Ectodermal cell (in vitro differentiated cells): ENCODE data around the gene TRIL.

Experiments used
- H3K27ac ChIP-seq: 2 replicates; pipeline ENCODE4 v1.7.0; 2013; ENCODE audit warnings: mild to moderate bottlenecking, low read depth, low read length; ENCODE audit not compliant: insufficient read depth, poor library complexity, severe bottlenecking
- H3K27me3 ChIP-seq: 2 replicates; pipeline ENCODE4 v1.7.0; 2013; ENCODE audit warnings: mild to moderate bottlenecking, low read length; ENCODE audit not compliant: insufficient read depth, control insufficient read depth, poor library complexity, severe bottlenecking
- H3K36me3 ChIP-seq: one replicate; pipeline ENCODE4 v1.7.0; 2013; ENCODE audit warnings: low read length; ENCODE audit not compliant: control insufficient read depth, insufficient read depth
- H3K4me1 ChIP-seq: one replicate; pipeline ENCODE4 v1.7.0; 2013; ENCODE audit warnings: low read length; ENCODE audit not compliant: control insufficient read depth, insufficient read depth
- H3K4me3 ChIP-seq: 2 replicates; pipeline ENCODE4 v1.7.0; 2013; ENCODE audit warnings: low read depth, low read length, control low read depth; ENCODE audit not compliant: insufficient read depth
- H3K9me3 ChIP-seq: 2 replicates; pipeline ENCODE4 v1.7.0; 2013; ENCODE audit warnings: mild to moderate bottlenecking, low read length, moderate library complexity; ENCODE audit not compliant: control insufficient read depth
- WGBS, 2 experiments: methylation state at CpG; one replicate each; pipeline ENCODE4 v1.1.7; 2013; ENCODE audit warnings: missing lambda C conversion rate in 2 of 2; 5-methylcytosine and 5-hydroxymethylcytosine counted together

TRIL gene

DNA sequence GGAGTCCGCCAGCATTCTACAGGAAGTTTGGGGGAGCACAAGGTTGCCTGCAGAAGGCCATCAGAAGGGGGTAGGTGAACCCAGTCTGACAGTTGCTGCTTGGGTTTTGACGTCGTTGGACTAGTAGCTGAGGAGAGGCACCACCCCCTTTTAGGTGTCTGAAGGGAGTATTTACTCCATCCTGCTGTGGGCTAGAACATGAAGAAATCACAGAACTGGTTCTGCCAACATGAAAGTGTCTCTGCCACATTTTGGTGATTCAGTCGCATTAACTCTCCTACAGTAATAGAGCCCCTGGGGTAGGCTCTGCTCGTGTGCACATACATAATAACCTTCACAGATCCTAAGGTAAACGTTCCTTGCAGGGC lies 834 bp upstream of the TRIL start:
- 45 to 51% methylated on average over 6 of the region's 6 CpGs for WGBS, 2 experiments
- Histone ChIP-seq H3K36me3 (no peaks in the 10 kb centered on the region), H3K27me3 (peaks cover 40% of the 10 kb centered on the region), H3K4me1 (peaks cover 15% of the 10 kb centered on the region), H3K27ac (no peak overlapping the region), H3K4me3 (peak overlapping the region; percentile 52), H3K9me3 (no peaks in the 10 kb centered on the region)

GRCh38 chr7:28957751-28958234 lies 337 bp downstream of the TRIL start:
- peaks cover 40% of the 10 kb centered on the region for H3K27me3 ChIP-seq
- WGBS, 2 experiments: 2 to 3% methylated on average over 47 of the region's 47 CpGs
- peak overlapping the region; percentile 22 for H3K27ac ChIP-seq

DNA sequence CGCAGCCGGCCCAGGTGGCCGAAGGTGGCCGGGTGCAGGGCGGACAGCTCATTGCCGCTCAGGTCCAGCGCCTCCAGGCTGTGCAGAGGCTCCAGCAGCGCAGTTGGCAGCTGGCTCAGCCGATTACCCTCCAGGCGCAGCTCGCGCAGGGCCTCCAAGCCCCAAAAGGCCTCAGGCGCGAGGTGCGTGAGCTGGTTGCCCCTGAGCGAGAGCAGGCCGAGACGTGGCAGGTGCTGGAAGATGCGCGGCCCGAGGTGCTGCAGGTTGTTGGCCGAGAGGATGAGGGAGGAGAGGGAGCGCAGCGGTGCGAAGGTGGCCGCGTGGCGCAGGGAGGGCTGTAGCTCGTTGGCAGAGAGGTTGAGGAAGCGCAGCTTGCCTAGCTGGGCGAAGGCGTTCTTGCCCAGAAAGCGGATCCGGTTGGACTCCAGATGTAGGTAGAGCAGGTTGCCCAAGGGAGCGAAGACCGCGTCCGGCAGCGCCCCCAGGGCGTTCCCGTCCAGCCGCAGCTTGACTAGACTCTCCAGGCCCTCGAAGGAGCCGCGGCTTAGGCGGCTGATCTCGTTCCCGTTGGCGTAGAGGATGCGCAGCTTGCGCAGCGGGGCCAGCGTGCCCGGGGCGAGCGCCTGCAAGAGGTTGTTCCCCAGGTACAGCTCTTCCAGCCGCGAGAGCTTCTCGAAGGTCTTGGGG lies 923 bp downstream of the TRIL start:
- Histone ChIP-seq H3K4me1 (peaks cover 16% of the 10 kb centered on the region), H3K4me3 (peak overlapping the region; percentile 52), H3K27me3 (peaks cover 40% of the 10 kb centered on the region), H3K27ac (no peak overlapping the region), H3K9me3 (no peaks in the 10 kb centered on the region), H3K36me3 (no peaks in the 10 kb centered on the region)
- 4% methylated on average over 59 of the region's 59 CpGs for WGBS, 2 experiments

More at GRCh38 chr7:28957751-28958234, 337 bp downstream of the TRIL start:
- Histone ChIP-seq H3K4me3 (peak overlapping the region; percentile 52), H3K4me1 (peaks cover 19% of the 10 kb centered on the region), H3K36me3 (no peaks in the 10 kb centered on the region), H3K9me3 (no peaks in the 10 kb centered on the region)

DNA sequence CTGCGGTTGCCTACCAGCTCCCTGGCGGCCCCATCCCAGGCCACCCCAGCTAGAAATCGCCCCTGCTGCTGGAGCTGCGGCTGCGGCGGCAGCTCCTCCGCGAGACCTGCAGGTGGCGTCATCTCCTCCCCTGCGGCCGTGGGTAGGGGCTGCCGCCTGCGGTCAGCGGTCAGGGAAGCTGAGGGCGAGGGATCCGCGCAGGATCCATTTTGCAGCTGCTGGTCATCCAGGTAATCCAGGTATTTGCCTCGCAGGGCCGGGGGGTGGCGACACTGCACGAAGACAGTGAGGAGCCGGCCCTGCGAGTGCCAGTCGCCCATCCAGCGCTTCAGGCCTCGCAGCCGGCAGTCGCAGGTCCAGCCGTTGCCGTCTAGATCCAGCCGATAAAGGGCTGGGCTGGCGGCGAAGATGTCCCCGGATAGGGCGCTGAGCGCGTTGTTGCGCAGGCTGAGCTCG lies 1.5 kb downstream of the TRIL start:
- Histone ChIP-seq H3K27ac (no peak overlapping the region), H3K4me1 (peaks cover 11% of the 10 kb centered on the region), H3K4me3 (peak overlapping the region; percentile 52), H3K36me3 (no peaks in the 10 kb centered on the region), H3K9me3 (no peaks in the 10 kb centered on the region), H3K27me3 (peaks cover 40% of the 10 kb centered on the region)
- 1% methylated on average over 39 of the region's 39 CpGs for WGBS, 2 experiments

DNA sequence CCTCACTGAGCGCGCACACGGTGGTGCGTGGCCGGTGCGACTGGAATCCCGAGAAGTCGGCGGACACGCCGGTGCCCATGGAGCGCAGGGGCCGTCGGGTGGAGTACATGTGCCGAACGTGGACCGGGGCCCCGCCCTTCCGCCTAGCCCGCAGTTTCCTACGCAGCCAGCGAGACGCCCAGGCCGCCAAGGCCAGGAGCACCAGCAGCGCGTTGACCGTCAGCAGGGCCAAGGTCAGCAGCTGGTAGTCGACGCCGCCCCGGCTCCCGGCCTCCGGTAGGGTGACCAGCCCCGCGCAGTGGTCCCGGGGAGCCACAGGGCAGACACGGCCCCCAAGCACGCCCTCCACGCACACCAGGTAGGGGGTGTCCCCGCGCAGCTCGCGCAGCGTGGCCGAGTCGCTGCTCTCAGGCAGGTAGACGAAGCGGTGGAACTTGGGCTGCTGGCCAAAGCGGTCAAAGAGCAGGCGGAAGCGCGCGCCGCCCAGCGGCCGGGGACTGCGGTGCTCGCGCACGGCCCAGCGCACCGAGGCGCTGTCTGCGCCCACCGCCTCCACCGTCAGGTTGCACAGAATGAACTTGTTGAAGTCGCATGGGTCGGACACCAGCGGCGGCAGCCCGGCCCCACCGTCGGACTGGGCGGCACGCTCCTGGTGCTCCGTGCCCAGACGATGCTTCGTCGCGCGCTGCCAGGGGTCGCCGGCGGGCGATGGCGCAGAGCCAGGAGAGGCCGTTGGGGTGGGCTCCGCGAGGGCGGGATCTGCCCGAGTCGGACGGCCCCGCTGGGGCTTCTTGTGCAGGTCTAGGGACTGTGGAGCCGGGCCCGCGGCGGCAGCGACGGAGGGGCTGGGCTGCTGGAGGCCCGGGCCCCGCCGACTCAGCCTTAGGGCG lies 2.2 kb downstream of the TRIL start:
- H3K4me1 ChIP-seq: peaks cover 11% of the 10 kb centered on the region
- H3K27me3 ChIP-seq: peaks cover 40% of the 10 kb centered on the region
- H3K9me3 ChIP-seq: no peaks in the 10 kb centered on the region
- H3K27ac ChIP-seq: no peak overlapping the region
- no peaks in the 10 kb centered on the region for H3K36me3 ChIP-seq
- 33% methylated on average over 104 of the region's 104 CpGs for WGBS, 2 experiments
- peak overlapping the region; percentile 52 for H3K4me3 ChIP-seq

DNA sequence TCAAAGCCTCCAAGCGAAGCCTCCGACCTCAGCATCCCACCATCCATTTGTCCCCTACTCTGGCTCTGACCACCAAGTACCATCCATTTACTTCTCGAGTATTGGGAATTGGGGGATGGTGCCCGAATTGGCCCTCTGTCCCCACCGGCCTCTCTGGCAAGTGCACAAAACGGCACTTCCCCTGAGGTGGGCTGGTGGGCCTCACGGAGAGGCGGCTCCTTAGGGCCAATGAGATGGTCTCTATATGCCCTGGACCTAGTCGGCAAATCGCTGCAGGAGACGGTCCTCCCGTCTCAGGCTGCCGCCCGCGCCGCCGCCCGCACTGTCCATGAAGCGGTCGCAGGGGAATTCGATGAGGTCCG lies 2.8 kb downstream of the TRIL start:
- H3K4me1 ChIP-seq: peaks cover 11% of the 10 kb centered on the region
- no peak overlapping the region for H3K4me3 ChIP-seq
- 91 to 95% methylated on average over 22 of the region's 22 CpGs for WGBS, 2 experiments
- H3K27me3 ChIP-seq: peaks cover 40% of the 10 kb centered on the region
- H3K27ac ChIP-seq: no peak overlapping the region
- H3K36me3 ChIP-seq: no peaks in the 10 kb centered on the region
- no peaks in the 10 kb centered on the region for H3K9me3 ChIP-seq

DNA sequence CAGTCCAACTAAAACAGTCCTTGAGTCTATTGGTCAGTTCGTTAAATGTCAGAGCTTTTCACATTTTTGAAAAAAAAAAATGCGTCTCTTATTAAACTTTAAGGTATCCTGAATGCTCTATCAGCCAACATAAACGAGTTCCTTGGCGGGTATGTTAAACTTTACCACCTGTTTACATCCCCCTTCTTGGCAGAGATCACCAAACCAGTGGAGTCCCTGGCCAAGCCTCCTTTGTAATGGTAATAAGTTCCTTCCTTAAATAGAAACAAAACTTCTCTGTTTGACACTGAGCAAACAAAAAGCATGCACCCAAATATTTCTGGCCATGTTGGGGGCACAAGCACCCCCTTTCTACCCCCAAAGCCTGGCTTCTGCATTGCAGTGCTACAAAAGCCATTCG lies 3.2 kb downstream of the TRIL start:
- Histone ChIP-seq H3K36me3 (no peaks in the 10 kb centered on the region), H3K9me3 (no peaks in the 10 kb centered on the region), H3K27ac (no peak overlapping the region), H3K4me3 (no peak overlapping the region), H3K27me3 (peaks cover 40% of the 10 kb centered on the region), H3K4me1 (peaks cover 11% of the 10 kb centered on the region)
- WGBS, 2 experiments: 79 to 80% methylated on average over 5 of the region's 5 CpGs

GRCh38 chr7:28954471-28954870 lies 3.7 kb downstream of the TRIL start:
- H3K4me1 ChIP-seq: peaks cover 11% of the 10 kb centered on the region
- peaks cover 39% of the 10 kb centered on the region for H3K27me3 ChIP-seq
- no peaks in the 10 kb centered on the region for H3K36me3 ChIP-seq
- H3K27ac ChIP-seq: no peak overlapping the region
- H3K9me3 ChIP-seq: no peaks in the 10 kb centered on the region
- H3K4me3 ChIP-seq: no peak overlapping the region

DNA sequence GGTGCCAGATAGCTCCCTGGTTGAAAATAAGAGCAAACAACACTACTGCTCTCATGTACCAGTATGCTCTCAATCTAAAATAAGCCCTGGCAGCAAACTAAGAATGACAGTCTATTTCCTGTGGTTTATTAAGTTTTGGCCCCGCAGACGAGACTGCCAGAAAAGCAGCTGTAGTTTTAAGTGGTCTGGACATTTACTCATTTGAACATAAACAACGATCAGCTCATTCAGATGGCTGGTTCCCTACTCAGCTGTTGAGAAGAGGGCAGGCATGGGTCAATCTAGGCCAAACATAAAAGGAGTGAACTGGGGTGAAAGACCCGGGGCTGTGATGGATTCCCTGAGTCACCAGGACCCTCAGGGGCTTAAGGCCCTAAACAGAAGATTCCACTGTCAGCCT lies 4.5 kb downstream of the TRIL start:
- H3K27me3 ChIP-seq: peaks cover 31% of the 10 kb centered on the region
- no peaks in the 10 kb centered on the region for H3K9me3 ChIP-seq
- H3K27ac ChIP-seq: no peak overlapping the region
- H3K4me3 ChIP-seq: no peak overlapping the region
- no peaks in the 10 kb centered on the region for H3K36me3 ChIP-seq
- WGBS, 2 experiments: 80 to 82% methylated on average over 4 of the region's 4 CpGs
- H3K4me1 ChIP-seq: peaks cover 7% of the 10 kb centered on the region

DNA sequence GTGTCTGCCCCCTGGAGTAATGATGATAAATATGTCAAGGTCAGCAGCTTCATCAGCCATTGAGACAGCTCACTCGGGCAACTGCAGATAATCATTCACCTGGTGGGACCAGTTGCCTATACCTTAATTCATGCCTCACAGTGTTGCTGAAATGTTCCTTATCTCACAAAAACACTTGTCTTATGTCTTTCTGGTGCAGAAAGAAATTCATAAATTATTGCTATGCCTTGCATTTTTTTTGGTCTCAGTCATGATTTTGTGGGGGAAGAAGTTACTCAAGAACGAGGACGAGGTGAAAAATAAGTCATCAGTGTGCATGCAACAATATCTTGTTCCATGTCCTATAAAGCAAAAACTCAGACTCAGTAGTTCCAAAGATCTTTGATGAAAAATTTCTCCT lies 16.0 kb downstream of the TRIL start:
- Histone ChIP-seq H3K4me1 (peaks cover 6% of the 10 kb centered on the region), H3K9me3 (no peaks in the 10 kb centered on the region), H3K27ac (no peak overlapping the region), H3K27me3 (no peaks in the 10 kb centered on the region), H3K36me3 (no peaks in the 10 kb centered on the region), H3K4me3 (no peak overlapping the region)
- 86 to 98% methylated on average over 3 of the region's 3 CpGs for WGBS, 2 experiments
